HG03457 (cell line): ENCODE data around the gene NCS1.

Source experiments
- ATAC-seq: cut with Tn5 transposase; IDR thresholded peaks from one replicate; pipeline ENCODE4 v1.9.1; 2021; ENCODE audit warnings: moderate number of reproducible peaks; ENCODE audit not compliant: unreplicated experiment

The NCS1 gene

GRCh38 chr9:130193103-130193502, 20.9 kb downstream of the NCS1 start:
- ATAC-seq: no peak

- ATAC-seq: no peak
Observed at GRCh38 chr9:130193531-130194377, 21.6 kb downstream of the NCS1 start.

GRCh38 chr9:130194378-130194932, 22.3 kb downstream of the NCS1 start:
- ATAC-seq: no peak

GRCh38 chr9:130195638-130196037, 23.4 kb downstream of the NCS1 start:
- no peak for ATAC-seq

GRCh38 chr9:130196643-130197042, 24.4 kb downstream of the NCS1 start:
- ATAC-seq: no peak

GRCh38 chr9:130197386-130197785, 25.2 kb downstream of the NCS1 start:
- no peak for ATAC-seq

GRCh38 chr9:130197888-130198287, 25.7 kb downstream of the NCS1 start:
- ATAC-seq: no peak

- no peak for ATAC-seq
Observed at GRCh38 chr9:130198501-130199179, 26.4 kb downstream of the NCS1 start.

- no peak for ATAC-seq
Observed at GRCh38 chr9:130199605-130200004, 27.4 kb downstream of the NCS1 start.

- no peak for ATAC-seq
Observed at GRCh38 chr9:130200038-130200849, 28.0 kb downstream of the NCS1 start.

GRCh38 chr9:130201399-130201873, 29.2 kb downstream of the NCS1 start:
- no peak for ATAC-seq

- ATAC-seq: no peak
Observed at GRCh38 chr9:130201974-130202373, 29.8 kb downstream of the NCS1 start.

GRCh38 chr9:130204341-130204740, 32.1 kb downstream of the NCS1 start:
- no peak for ATAC-seq

- no peak for ATAC-seq
Observed at GRCh38 chr9:130204959-130205358, 32.8 kb downstream of the NCS1 start.

- no peak for ATAC-seq
Observed at GRCh38 chr9:130205912-130206311, 33.7 kb downstream of the NCS1 start.

- ATAC-seq: no peak
Observed at GRCh38 chr9:130206579-130206978, 34.4 kb downstream of the NCS1 start.

GRCh38 chr9:130207241-130207992, 35.2 kb downstream of the NCS1 start:
- ATAC-seq: no peak

- no peak for ATAC-seq
Observed at GRCh38 chr9:130208600-130209347, 36.6 kb downstream of the NCS1 start.

GRCh38 chr9:130209422-130209821, 37.2 kb downstream of the NCS1 start:
- ATAC-seq: no peak
